Colonic mucosa (tissue), 4 donors: Measurements from ENCODE around the gene UFC1. TPM values are rescaled to one million over a fixed set of nuclear protein-coding genes. Genes with fewer than 3 reads are reported as not detected.
"Not testable (repeated sequence)": the region's sequence is repeated elsewhere in the genome, so short reads cannot be mapped to it uniquely, and the experiment has no call there.

Source experiments
- DNase-seq: peaks from one replicate; pipeline ENCODE4 v3.0.0-alpha.2; 2020
- H3K27ac ChIP-seq: fragments of 200-600 bp; one replicate; pipeline ENCODE4 v1.8.0; 2021
- H3K27me3 ChIP-seq: fragments of 200-600 bp; one replicate; pipeline ENCODE4 v1.8.0; 2021
- H3K36me3 ChIP-seq: fragments of 200-600 bp; one replicate; pipeline ENCODE4 v1.8.0; 2021
- H3K4me1 ChIP-seq: fragments of 200-600 bp; one replicate; pipeline ENCODE4 v1.8.0; 2021; ENCODE audit warnings: mild to moderate bottlenecking
- H3K4me3 ChIP-seq: fragments of 200-600 bp; one replicate; pipeline ENCODE4 v1.8.0; 2021
- H3K9ac ChIP-seq, 2 donors: one replicate each; pipeline ENCODE4 v1.7.0; 2013; ENCODE audit warnings: control low read depth in 2 of 2, low read depth in 2 of 2, low read length in 2 of 2
- H3K9me3 ChIP-seq: fragments of 200-600 bp; one replicate; pipeline ENCODE4 v1.8.0; 2021
- CTCF ChIP-seq: fragments of 200-600 bp; IDR thresholded peaks from one replicate; pipeline ENCODE4 v1.8.0; 2022; ENCODE audit warnings: antibody characterized with exemption, mild to moderate bottlenecking
- intact Hi-C: fragments of 100-400 bp; cut with DNase I; formaldehyde crosslinking; loops from one replicate; pipeline ENCODE4 v1.14.1; 2022
- total RNA-seq, 2 donors: library from RNA; stranded (reverse); fragmentation: NEBNext Ultra II Directional in 1 of 2; extraction: Animal tissue kit (Norgen Biotek cat#: 25700) in 1 of 2; gene quantifications; one replicate each; pipeline ENCODE4 v1.2.1, GENCODE V29; 2021
- donor health status: healthy.
- donor health status: DM: no; HTN: no; CAD: no.
- donor health status: DM: no; HTN: no; CAD: no.

UFC1 gene
- total RNA-seq, 2 donors from 2014 or later, result 94.2 to 111 TPM

GRCh38 chr1:161114556-161114955 is 39.2 kb upstream of the UFC1 start:
- H3K9ac ChIP-seq, result no peak overlapping the region
- intact Hi-C loops, result no loop called here
- no peak overlapping the region for H3K4me3 ChIP-seq
- no peak overlapping the region for H3K27ac ChIP-seq
- peaks cover 11% of the 10 kb centered on the region for H3K4me1 ChIP-seq
- no peaks in the 10 kb centered on the region for H3K9me3 ChIP-seq
- H3K36me3 ChIP-seq, result no peaks in the 10 kb centered on the region
- TF ChIP-seq CTCF, result no peak
- DNase-seq, result no peak
- H3K27me3 ChIP-seq, result no peaks in the 10 kb centered on the region

GRCh38 chr1:161115132-161115711 is 38.6 kb upstream of the UFC1 start:
- no peak overlapping the region for H3K27ac ChIP-seq
- no peak overlapping the region for H3K4me3 ChIP-seq
- H3K36me3 ChIP-seq, result no peaks in the 10 kb centered on the region
- H3K9me3 ChIP-seq, result no peaks in the 10 kb centered on the region
- no peaks in the 10 kb centered on the region for H3K27me3 ChIP-seq
- H3K9ac ChIP-seq, result no peak overlapping the region
- DNase-seq, result no peak
- H3K4me1 ChIP-seq, result peaks cover 11% of the 10 kb centered on the region
- TF ChIP-seq CTCF, result no peak
- intact Hi-C loops, result no loop called here

- H3K9me3 ChIP-seq, H3K27me3 ChIP-seq, H3K9ac ChIP-seq, H3K27ac ChIP-seq, H3K4me3 ChIP-seq, H3K36me3 ChIP-seq, DNase-seq, intact Hi-C loops: not testable (repeated sequence)
- peaks cover 11% of the 10 kb centered on the region for H3K4me1 ChIP-seq
Observed at GRCh38 chr1:161115961-161116360, 37.8 kb upstream of the UFC1 start.

GRCh38 chr1:161117759-161118581 is 35.8 kb upstream of the UFC1 start, which contains the start of the genes NIT1 and PFDN2:
Gene NIT1 (plus strand): TSS chr1:161118105. CDS start chr1:161118177, 72 bp downstream.
Gene PFDN2 (minus strand): TSS chr1:161118037. CDS start chr1:161118026, 11 bp downstream.
- no peaks in the 10 kb centered on the region for H3K9me3 ChIP-seq
- TF ChIP-seq CTCF, result no peak
- peak within 1 kb of the TSS; percentile 92 to 100 for H3K9ac ChIP-seq
- H3K27ac ChIP-seq, result peak within 1 kb of the TSS; percentile 95
- H3K27me3 ChIP-seq, result no peaks in the 10 kb centered on the region
- H3K4me1 ChIP-seq, result peaks cover 11% of the 10 kb centered on the region
- peak; percentile 89 for DNase-seq
- intact Hi-C loops, result no loop called here
- peak within 1 kb of the TSS; percentile 96 for H3K4me3 ChIP-seq
- peaks cover 4% of the 10 kb centered on the region for H3K36me3 ChIP-seq

GRCh38 chr1:161119092-161119903 is 34.5 kb upstream of the UFC1 start:
- peak; percentile 25 for TF ChIP-seq CTCF
- H3K4me1 ChIP-seq, result peaks cover 11% of the 10 kb centered on the region
- peak overlapping the region; percentile 92 to 100 for H3K9ac ChIP-seq
- peak overlapping the region; percentile 95 for H3K27ac ChIP-seq
- peak overlapping the region; percentile 96 for H3K4me3 ChIP-seq
- DNase-seq, result peak; percentile 52
- intact Hi-C loops, result no loop called here
- no peaks in the 10 kb centered on the region for H3K9me3 ChIP-seq
- no peaks in the 10 kb centered on the region for H3K27me3 ChIP-seq
- H3K36me3 ChIP-seq, result peaks cover 4% of the 10 kb centered on the region
